Measurements from ENCODE around the gene DMD. TPM values are rescaled to one million over a fixed set of nuclear protein-coding genes. Genes with fewer than 3 reads are reported as not detected.

The DMD gene
- total and polyA plus RNA-seq, 4 donors: 3.9 to 73.8 (median 11.2) TPM

DNA sequence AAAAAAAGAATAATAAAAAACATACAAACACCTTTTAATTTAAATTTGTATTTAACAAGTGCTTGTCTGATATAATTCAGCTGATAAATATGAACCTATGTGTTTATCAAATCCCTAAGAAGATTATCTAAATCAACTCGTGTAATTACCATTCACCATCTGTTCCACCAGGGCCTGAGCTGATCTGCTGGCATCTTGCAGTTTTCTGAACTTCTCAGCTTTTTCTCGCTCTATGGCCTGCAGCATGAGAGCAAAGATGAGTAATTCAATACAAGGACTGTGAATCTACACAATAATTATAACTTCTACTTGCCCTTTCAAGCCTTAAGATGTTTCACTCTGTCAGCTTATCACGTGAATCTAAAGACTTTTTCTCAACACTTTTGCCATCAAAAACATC, 709.7 kb downstream of the DMD start:
- Histone ChIP-seq H3K9ac (ENCODE audit: insufficient read depth in 1 of 2, low read length in 2 of 2) (no peak overlapping the region), H3K4me3 (no peak overlapping the region), H3K9me3 (ENCODE audit: control insufficient read depth in 4 of 4, insufficient read depth in 3 of 4, low read length in 3 of 4) (no peaks in the 10 kb centered on the region), H3K27ac (ENCODE audit: low read depth in 1 of 2, low read length in 1 of 2) (no peak overlapping the region), H3K27me3 (ENCODE audit: control insufficient read depth in 3 of 3, insufficient read depth in 3 of 3, low read length in 2 of 3) (peaks cover 0 to 7% (median 3%) of the 10 kb centered on the region in 3 donors), H3K4me1 (ENCODE audit: control insufficient read depth in 5 of 5, insufficient read depth in 5 of 5, low read length in 5 of 5) (no peaks in the 10 kb centered on the region), H3K36me3 (ENCODE audit: control insufficient read depth in 4 of 4, insufficient read depth in 4 of 4, low read length in 4 of 4) (no peaks in the 10 kb centered on the region)
- WGBS, 2 donors: 59 to 71% methylated on average over 3 of the region's 3 CpGs
- ATAC-seq (ENCODE audit: insufficient read depth, low FRiP score) (no peak), DNase-seq (no peak)
- TF ChIP-seq, protein P1, sequence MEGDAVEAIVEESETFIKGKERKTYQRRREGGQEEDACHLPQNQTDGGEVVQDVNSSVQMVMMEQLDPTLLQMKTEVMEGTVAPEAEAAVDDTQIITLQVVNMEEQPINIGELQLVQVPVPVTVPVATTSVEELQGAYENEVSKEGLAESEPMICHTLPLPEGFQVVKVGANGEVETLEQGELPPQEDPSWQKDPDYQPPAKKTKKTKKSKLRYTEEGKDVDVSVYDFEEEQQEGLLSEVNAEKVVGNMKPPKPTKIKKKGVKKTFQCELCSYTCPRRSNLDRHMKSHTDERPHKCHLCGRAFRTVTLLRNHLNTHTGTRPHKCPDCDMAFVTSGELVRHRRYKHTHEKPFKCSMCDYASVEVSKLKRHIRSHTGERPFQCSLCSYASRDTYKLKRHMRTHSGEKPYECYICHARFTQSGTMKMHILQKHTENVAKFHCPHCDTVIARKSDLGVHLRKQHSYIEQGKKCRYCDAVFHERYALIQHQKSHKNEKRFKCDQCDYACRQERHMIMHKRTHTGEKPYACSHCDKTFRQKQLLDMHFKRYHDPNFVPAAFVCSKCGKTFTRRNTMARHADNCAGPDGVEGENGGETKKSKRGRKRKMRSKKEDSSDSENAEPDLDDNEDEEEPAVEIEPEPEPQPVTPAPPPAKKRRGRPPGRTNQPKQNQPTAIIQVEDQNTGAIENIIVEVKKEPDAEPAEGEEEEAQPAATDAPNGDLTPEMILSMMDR (IDR thresholded peaks at IDR 0.05; ENCODE audit: control extremely low read depth, extremely low read depth): no peak

DNA sequence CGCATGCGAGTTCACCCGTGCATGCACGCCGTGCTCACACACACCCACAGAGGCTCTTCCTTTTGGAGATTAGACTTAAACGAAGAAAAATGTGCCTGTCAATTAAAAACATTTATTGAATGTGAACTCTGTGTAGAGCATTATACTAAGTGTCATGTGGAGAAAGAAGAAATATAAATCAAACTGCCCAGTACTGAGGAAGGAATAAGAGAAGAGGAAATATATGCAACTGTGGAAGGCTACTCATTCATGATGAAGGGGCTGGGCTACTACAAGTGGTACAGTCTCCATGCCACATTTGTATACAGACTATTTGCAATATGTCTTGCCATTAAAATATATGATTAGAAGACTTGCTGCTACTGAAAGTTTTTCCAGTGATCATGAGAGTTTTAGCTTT, 714.7 kb downstream of the DMD start:
- DNase-seq: no peak
- no peak overlapping the region for H3K4me3 ChIP-seq
- WGBS, 2 donors: 85 to 90% methylated on average over 6 of the region's 6 CpGs
- no peaks in the 10 kb centered on the region for H3K4me1 ChIP-seq (ENCODE audit: control insufficient read depth in 5 of 5, insufficient read depth in 5 of 5, low read length in 5 of 5)
- no peak overlapping the region for H3K27ac ChIP-seq (ENCODE audit: low read depth in 1 of 2, low read length in 1 of 2)
- no peak overlapping the region for H3K9ac ChIP-seq (ENCODE audit: insufficient read depth in 1 of 2, low read length in 2 of 2)
- H3K36me3 ChIP-seq (ENCODE audit: control insufficient read depth in 4 of 4, insufficient read depth in 4 of 4, low read length in 4 of 4): no peaks in the 10 kb centered on the region
- no peak for ATAC-seq (ENCODE audit: insufficient read depth, low FRiP score)
- TF ChIP-seq, protein P1 (IDR thresholded peaks at IDR 0.05; ENCODE audit: control extremely low read depth, extremely low read depth): no peak
- peaks cover 0 to 10% (median 3%) of the 10 kb centered on the region in 3 donors for H3K27me3 ChIP-seq (ENCODE audit: control insufficient read depth in 3 of 3, insufficient read depth in 3 of 3, low read length in 2 of 3)
- no peaks in the 10 kb centered on the region for H3K9me3 ChIP-seq (ENCODE audit: control insufficient read depth in 4 of 4, insufficient read depth in 3 of 4, low read length in 3 of 4)

DNA sequence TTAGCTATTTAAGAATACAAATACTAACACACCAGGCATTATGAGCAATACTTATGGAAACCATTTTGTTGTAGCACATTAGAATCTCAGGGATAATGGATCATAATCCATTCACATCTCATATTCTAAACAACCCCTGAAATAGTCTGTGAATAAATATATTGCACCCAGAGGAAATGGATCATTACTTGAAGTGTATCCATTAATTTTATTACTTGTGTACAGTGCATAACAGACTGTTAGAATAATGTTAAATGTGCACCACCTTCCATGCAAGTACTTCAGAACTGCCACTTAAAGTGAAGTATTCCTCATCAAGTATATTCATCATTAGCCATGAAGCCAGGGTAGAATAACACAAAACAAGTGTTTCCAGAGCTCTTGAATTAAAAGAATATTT, 715.5 kb downstream of the DMD start:
- no peak overlapping the region for H3K27ac ChIP-seq (ENCODE audit: low read depth in 1 of 2, low read length in 1 of 2)
- ATAC-seq (ENCODE audit: insufficient read depth, low FRiP score) (no peak), DNase-seq (no peak)

DNA sequence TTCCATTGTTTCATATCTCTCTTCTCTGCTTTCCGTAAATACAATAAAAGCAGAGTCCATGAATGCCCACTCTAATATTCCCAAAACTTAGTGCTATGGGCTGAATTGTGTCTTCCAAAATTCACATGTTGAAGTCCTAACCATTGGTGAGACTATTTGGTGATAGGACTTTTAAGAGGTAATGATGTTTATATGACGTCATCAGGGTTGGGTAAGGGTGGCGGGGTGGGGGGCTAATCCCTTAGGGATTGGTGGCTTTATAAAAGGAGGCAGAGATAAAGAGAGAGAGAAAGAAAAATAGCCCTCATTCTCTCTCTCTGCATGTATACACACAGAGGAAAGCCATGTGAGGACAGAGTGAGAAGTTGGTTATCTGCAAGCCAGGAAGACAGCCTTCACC, 722.2 kb downstream of the DMD start:
- no peak for DNase-seq
- Histone ChIP-seq H3K27ac (ENCODE audit: low read depth in 1 of 2, low read length in 1 of 2) (no peak overlapping the region), H3K9me3 (ENCODE audit: control insufficient read depth in 4 of 4, insufficient read depth in 3 of 4, low read length in 3 of 4) (no peaks in the 10 kb centered on the region), H3K27me3 (ENCODE audit: control insufficient read depth in 3 of 3, insufficient read depth in 3 of 3, low read length in 2 of 3) (peaks cover 0 to 3% (median 0%) of the 10 kb centered on the region in 3 donors), H3K4me3 (no peak overlapping the region), H3K4me1 (ENCODE audit: control insufficient read depth in 5 of 5, insufficient read depth in 5 of 5, low read length in 5 of 5) (no peaks in the 10 kb centered on the region), H3K36me3 (ENCODE audit: control insufficient read depth in 4 of 4, insufficient read depth in 4 of 4, low read length in 4 of 4) (no peaks in the 10 kb centered on the region), H3K9ac (ENCODE audit: insufficient read depth in 1 of 2, low read length in 2 of 2) (no peak overlapping the region)
- ATAC-seq (ENCODE audit: insufficient read depth, low FRiP score): no peak
- WGBS, 2 donors: 65 to 87% methylated on average over 3 of the region's 3 CpGs
- TF ChIP-seq, protein P1 (IDR thresholded peaks at IDR 0.05; ENCODE audit: control extremely low read depth, extremely low read depth): no peak

More for the DNA sequence above, 715.5 kb downstream of the DMD start:
- Histone ChIP-seq H3K27me3 (ENCODE audit: control insufficient read depth in 3 of 3, insufficient read depth in 3 of 3, low read length in 2 of 3) (peaks cover 0 to 10% (median 3%) of the 10 kb centered on the region in 3 donors), H3K4me1 (ENCODE audit: control insufficient read depth in 5 of 5, insufficient read depth in 5 of 5, low read length in 5 of 5) (no peaks in the 10 kb centered on the region), H3K9ac (ENCODE audit: insufficient read depth in 1 of 2, low read length in 2 of 2) (no peak overlapping the region), H3K4me3 (no peak overlapping the region), H3K36me3 (ENCODE audit: control insufficient read depth in 4 of 4, insufficient read depth in 4 of 4, low read length in 4 of 4) (no peaks in the 10 kb centered on the region), H3K9me3 (ENCODE audit: control insufficient read depth in 4 of 4, insufficient read depth in 3 of 4, low read length in 3 of 4) (no peaks in the 10 kb centered on the region)
- TF ChIP-seq, protein P1 (IDR thresholded peaks at IDR 0.05; ENCODE audit: control extremely low read depth, extremely low read depth): no peak

Measured in lung (tissue), 12 donors.